ENCODE results near the gene NFIA. TPM values are rescaled to one million over a fixed set of nuclear protein-coding genes. Genes with fewer than 3 reads are reported as not detected.

NFIA gene
- total and polyA plus RNA-seq, 8 donors, result 9.6 to 108 (median 37.2) TPM

GRCh38 chr1:61207416-61207815 is 125.1 kb downstream of the NFIA start:
- Histone ChIP-seq H3K27ac (no peak overlapping the region), H3K36me3 (no peaks in the 10 kb centered on the region), H3K4me3 (no peak overlapping the region), H3K9me3 (no peaks in the 10 kb centered on the region), H3K27me3 (no peaks in the 10 kb centered on the region), H3K4me1 (peaks cover 0 to 36% (median 15%) of the 10 kb centered on the region in 4 donors)
- intact Hi-C loops (cut with DNase I; ENCODE audit: low total_unique reads), result no loop called here
- DNase-seq, result no peak
- WGBS, 5 donors, result 72 to 93% (median 75%) methylated on average over 5 of the region's 5 CpGs
- TF ChIP-seq POLR2A (IDR thresholded peaks at IDR 0.05) (no peak), POLR2AphosphoS5 (IDR thresholded peaks at IDR 0.05) (no peak), EP300 (IDR thresholded peaks at IDR 0.05) (no peak)
- TF ChIP-seq, protein P1, sequence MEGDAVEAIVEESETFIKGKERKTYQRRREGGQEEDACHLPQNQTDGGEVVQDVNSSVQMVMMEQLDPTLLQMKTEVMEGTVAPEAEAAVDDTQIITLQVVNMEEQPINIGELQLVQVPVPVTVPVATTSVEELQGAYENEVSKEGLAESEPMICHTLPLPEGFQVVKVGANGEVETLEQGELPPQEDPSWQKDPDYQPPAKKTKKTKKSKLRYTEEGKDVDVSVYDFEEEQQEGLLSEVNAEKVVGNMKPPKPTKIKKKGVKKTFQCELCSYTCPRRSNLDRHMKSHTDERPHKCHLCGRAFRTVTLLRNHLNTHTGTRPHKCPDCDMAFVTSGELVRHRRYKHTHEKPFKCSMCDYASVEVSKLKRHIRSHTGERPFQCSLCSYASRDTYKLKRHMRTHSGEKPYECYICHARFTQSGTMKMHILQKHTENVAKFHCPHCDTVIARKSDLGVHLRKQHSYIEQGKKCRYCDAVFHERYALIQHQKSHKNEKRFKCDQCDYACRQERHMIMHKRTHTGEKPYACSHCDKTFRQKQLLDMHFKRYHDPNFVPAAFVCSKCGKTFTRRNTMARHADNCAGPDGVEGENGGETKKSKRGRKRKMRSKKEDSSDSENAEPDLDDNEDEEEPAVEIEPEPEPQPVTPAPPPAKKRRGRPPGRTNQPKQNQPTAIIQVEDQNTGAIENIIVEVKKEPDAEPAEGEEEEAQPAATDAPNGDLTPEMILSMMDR (IDR thresholded peaks at IDR 0.05), result no peak

- peaks cover 0 to 28% (median 13%) of the 10 kb centered on the region in 4 donors for H3K4me1 ChIP-seq
Measured at GRCh38 chr1:61208172-61208571, 125.8 kb downstream of the NFIA start.

DNA sequence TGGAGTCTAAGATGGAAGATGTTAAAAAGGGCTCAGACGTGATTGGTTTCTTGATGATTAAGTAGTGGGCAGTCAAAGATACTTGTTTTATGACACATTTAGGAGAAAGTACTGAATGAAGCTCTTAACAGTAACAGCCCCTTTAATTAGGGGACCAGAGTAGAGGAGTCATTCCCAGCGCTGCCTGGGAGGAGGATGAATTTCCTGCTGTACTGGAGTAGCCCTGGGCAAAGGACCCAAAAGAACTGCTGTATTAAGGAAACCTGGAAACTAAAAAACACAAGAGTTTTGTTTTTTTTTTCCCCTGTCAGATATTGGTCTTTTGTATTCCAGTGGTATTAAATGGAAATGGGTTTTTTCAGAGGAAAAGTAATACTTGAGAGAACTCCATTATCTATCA is 126.5 kb downstream of the NFIA start:
- no peak overlapping the region for H3K4me3 ChIP-seq
- TF ChIP-seq, protein P1 (IDR thresholded peaks at IDR 0.05), result no peak
- no peak for TF ChIP-seq EP300 (IDR thresholded peaks at IDR 0.05)
- no peaks in the 10 kb centered on the region for H3K9me3 ChIP-seq
- 56 to 78% (median 70%) methylated on average over 2 of the region's 2 CpGs for WGBS, 5 donors
- H3K4me1 ChIP-seq, result peaks cover 0 to 25% (median 13%) of the 10 kb centered on the region in 4 donors
- DNase-seq, result no peak
- no peak overlapping the region for H3K27ac ChIP-seq
- intact Hi-C loops (cut with DNase I; ENCODE audit: low total_unique reads), result no loop called here
- no peaks in the 10 kb centered on the region for H3K36me3 ChIP-seq
- H3K27me3 ChIP-seq, result no peaks in the 10 kb centered on the region

More at GRCh38 chr1:61208172-61208571, 125.8 kb downstream of the NFIA start:
- Histone ChIP-seq H3K27me3 (no peaks in the 10 kb centered on the region), H3K27ac (no peak overlapping the region), H3K36me3 (no peaks in the 10 kb centered on the region), H3K9me3 (no peaks in the 10 kb centered on the region), H3K4me3 (no peak overlapping the region)
- intact Hi-C loops (cut with DNase I; ENCODE audit: low total_unique reads), result no loop called here
- TF ChIP-seq POLR2AphosphoS5 (IDR thresholded peaks at IDR 0.05) (no peak), EP300 (IDR thresholded peaks at IDR 0.05) (no peak), POLR2A (IDR thresholded peaks at IDR 0.05) (no peak)
- TF ChIP-seq, protein P1 (IDR thresholded peaks at IDR 0.05), result no peak
- DNase-seq, result no peak

- 77 to 89% (median 82%) methylated on average over 3 of the region's 3 CpGs for WGBS, 5 donors
- Histone ChIP-seq H3K27me3 (no peaks in the 10 kb centered on the region), H3K4me3 (no peak overlapping the region), H3K9me3 (no peaks in the 10 kb centered on the region), H3K36me3 (no peaks in the 10 kb centered on the region), H3K27ac (no peak overlapping the region), H3K4me1 (peaks cover 0 to 35% (median 16%) of the 10 kb centered on the region in 4 donors)
- TF ChIP-seq, protein P1 (IDR thresholded peaks at IDR 0.05), result peak in 1 of 7 experiments; percentile 11
- no peak for TF ChIP-seq POLR2A (IDR thresholded peaks at IDR 0.05)
- no peak for TF ChIP-seq EP300 (IDR thresholded peaks at IDR 0.05)
- no peak for DNase-seq
- intact Hi-C loops (cut with DNase I; ENCODE audit: low total_unique reads), result no loop called here
Measured at GRCh38 chr1:61210435-61211154, 128.2 kb downstream of the NFIA start.
